Activated gamma-delta T cell treated with Interleukin-2 at 50 U/mL for 16 hours (primary cell): ENCODE measurements around the gene MANF.
"Not testable (repeated sequence)": the region's sequence is repeated elsewhere in the genome, so short reads cannot be mapped to it uniquely, and the experiment has no call there.

Experiments
- DNase-seq: peaks from one replicate; pipeline ENCODE4 v3.0.0-alpha.2; 2020

MANF gene

DNA sequence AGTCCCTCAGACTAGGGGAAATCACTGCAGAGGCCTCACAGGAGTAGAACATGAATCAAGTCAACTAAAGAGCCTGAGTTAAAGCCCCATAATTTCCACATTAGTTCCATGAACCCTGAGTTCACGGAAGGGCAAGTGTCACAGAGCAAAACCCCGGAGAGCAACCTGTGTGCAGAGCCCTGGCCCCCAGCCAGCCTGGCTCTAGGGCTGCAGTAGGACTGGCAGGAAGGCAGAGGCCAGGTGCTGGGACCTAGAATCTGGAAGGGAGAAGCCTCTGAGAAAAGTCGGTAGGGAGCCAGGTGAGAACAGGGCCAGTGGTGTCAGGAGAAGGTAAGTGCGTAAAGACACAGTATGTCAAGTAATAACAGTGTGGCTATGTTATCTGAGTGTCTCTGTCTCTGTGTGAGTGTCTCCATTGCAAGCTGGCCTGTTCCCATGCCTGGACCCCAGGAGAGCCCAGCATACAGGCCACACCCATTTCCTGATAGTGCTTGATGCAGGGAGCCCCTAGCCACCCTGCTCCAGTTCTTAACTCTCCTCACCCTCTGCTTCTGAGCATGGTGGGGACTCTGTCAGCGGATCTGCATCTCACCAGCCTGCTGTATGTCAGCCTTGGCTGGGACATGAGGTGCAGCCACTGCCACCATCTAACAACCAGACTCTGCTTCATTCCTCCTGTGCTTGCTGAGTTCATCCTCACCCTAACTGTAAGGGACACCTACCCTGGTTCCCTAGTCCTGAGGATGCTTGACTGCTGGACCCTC is 11.3 kb upstream of the MANF start:
- DNase-seq = no peak

- DNase-seq = no peak
Measured at GRCh38 chr3:51374456-51374855, 10.6 kb upstream of the MANF start.

GRCh38 chr3:51375136-51375535 is 10.0 kb upstream of the MANF start:
- DNase-seq = no peak

DNA sequence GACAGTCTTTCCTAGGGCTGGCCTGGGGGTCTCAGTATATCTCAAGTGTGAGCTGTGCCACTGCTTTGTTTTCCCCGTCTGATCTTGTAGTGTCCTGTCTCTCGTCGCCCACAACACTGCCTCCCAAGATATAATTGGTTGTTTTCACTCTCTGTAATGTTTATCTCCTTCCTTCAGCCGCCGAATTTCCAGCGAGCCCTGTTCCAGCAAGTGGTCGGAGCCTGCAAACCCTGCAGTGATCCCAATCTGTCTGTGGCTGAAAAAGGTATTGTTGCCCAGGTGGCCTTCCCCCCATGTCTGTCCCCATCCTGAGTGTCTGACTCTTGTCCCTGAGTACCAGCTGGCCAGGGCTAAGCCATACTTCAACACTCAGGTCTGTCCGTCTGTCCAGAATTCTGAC is 9.5 kb upstream of the MANF start:
- no peak for DNase-seq

GRCh38 chr3:51378065-51378464 is 7.0 kb upstream of the MANF start:
- no peak for DNase-seq

DNA sequence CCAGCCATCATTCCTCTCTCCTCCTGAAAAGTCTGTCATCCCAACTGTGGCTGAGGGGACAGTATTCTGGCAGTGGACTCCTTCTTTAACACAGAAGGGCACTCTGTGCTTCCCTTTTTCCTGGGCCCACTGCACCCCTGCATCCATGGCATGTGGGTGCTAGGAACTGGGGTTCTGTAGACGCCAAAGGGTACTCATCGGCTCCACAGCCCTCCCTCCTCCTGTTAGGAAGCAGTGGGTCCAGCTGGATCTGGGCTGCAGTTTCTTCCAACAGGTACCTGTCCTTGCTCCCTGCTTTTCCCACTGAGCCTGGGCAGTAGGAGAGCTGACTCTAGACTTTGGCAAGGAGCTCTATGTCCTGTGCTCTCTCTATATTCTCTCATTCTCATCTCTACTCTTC is 6.4 kb upstream of the MANF start:
- no peak for DNase-seq

DNA sequence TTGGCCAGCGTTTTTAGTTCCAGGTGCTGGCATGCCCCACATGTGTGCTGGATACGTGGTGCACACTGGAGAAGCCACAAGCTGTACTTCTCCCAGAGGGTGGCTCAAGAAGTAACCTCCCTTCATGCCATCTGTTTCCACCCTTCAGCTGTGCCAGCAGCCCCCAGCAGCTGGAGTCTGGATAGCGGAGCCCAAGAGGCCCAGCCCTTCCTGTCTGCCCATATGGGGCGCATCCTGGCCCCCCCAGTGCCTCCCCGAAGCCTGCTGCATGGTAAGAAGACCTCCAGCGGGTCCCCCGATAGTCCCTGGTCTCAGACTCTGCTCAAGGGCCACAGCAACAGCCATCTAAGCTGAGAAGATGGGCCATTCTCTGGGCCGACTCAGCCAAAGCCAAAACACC is 5.8 kb upstream of the MANF start:
- DNase-seq = no peak

DNA sequence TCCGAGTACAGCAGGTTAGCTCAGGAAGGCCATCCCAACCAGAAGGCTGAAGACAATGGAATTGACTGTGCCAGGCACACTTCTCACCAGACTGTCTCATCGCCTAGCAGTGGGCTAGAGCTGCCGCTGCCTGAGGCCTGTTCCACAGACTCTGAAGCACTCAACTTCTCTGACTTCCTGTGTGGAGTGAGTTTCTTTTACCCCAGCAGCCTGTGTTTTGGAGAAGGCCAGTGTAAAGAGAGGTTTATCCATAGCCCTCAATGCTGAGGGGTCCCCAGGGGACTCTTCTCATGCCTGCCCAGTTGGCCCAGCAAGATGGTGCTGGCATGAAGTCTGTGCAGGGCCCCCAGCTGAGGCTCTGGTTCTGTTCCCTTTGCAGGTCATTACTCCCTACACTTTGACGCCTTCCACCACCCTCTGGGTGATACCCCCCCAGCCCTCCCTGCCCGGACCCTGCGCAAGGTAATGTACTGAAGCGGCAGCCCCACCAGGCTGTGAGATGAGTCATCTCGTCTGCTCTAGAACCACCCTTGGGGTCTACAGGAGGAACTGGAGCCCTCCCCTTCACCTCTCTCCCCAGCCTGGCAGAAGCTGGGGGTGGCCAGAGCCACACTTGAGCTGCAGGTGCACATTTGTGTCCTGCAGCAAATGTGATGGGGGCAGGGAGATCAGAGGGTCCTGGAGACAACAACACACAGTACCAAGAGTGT is 5.2 kb upstream of the MANF start:
- DNase-seq = no peak

DNA sequence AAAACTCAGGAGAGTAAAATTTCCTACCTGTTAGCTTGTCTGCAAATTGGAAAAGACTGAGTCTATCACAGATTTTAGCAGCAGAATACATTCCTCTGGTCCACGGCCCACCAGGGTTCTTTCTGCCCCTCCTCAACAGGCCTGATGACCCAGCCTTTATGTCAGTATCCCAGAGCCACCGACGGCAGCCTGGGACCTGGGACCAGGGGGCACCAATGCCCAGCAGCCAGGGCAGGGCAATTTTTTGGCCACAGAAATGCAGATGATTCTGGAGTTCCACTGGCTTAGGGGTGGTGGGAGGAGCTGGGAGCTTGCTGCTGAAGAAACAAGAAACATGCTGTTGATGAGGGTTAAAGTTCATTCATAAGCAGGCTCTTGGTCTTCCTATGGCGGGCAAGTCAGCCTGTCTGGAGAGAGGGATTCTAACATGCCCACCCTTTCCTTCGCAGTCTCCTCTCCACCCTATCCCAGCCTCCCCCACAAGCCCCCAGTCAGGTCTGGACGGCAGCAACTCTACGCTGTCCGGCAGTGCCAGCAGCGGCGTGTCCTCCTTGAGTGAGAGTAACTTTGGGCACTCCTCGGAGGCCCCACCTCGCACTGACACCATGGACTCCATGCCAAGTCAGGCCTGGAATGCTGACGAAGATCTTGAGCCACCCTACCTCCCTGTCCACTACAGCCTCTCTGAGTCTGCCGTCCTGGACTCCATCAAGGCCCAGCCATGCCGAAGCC is 4.3 kb upstream of the MANF start:
- no peak for DNase-seq

GRCh38 chr3:51381333-51381705 is 3.8 kb upstream of the MANF start:
- DNase-seq = no peak

- no peak for DNase-seq
Measured at GRCh38 chr3:51382076-51382745, 2.9 kb upstream of the MANF start.

DNA sequence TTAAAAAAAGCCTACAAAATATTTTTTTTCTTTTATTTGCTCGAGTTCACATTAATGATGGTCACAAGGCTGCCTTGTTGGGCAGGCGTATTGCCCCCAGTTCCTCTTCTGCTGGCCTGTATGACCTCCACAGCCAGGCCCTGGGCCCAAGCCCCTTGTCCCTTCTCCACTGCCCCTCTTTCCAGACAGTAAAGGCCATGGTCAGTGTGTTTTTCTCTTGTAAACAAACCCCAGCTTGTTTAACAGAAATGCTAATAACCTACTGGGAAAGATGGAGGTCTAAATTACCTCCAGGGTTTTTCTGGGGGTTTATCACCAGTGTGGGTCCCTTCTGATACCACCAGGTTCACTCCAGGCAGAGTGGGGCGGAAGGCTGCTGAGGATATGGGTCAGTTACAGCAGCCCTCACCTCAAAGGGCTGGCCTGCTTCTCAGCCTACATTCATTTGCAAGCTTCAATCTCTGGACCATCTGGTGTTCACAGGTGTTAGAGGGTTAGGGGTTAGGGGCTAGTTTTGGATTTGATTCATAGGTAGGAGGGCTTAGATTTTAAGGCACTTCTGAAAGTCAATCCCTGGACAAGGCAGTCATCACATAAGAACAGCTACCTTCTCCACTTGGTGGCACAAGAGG is 2.0 kb upstream of the MANF start:
- DNase-seq = no peak

GRCh38 chr3:51384055-51384725 is 901 bp upstream of the MANF start:
- no peak for DNase-seq

GRCh38 chr3:51385621-51386091 is 565 bp downstream of the MANF start:
- no peak for DNase-seq

DNA sequence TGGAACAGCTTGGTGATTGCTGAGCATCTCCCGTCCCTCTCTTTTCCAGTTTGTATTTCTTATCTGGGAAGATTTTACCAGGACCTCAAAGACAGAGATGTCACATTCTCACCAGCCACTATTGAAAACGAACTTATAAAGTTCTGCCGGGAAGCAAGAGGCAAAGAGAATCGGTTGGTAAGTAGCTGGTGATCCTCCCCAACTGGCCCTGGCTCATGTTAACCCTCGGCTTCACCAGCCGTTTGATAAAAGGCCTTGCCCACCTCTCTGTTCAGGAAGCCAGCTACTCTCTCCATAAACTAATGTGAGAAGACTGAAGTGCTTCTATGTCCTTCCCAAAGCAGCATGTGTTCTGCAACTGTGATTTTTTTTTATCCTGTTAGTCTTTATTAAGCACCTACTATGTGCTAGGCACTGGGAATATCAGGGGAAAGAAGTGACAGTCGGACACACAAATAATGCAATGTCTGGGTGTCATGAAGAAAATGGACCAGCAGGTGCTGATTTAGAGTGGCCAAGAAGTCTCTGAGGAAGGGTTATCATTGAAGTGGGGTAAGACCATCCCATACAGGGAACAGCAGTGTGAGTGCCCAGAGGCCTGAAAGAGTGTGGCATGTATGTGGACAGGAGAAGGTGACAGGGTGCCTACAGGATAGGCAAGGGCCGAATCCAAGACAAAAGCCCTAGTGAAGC is 1.2 kb downstream of the MANF start:
- no peak for DNase-seq

- DNase-seq = no peak
Measured at GRCh38 chr3:51386852-51387229, 1.8 kb downstream of the MANF start.

DNA sequence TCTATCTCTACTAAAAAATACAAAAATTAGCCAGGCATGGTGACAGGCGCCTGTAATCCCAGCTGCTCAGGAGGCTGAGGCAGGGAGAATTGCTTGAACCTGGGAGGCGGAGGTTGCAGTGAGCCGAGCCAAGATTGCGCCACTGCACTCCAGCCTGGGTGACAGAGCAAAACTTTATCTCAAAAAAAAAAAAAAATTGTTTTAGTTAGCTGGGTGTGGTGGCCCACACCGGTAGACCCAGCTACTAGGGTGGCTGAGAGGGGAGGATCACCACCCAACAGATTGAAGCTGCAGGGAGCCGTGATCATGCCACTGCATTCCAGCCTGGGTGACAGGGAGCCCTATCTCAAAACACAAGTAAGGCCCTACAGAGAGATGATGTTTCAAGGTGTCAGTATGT is 2.2 kb downstream of the MANF start:
- DNase-seq = not testable (repeated sequence)

- no peak for DNase-seq
Measured at GRCh38 chr3:51388286-51389029, 3.4 kb downstream of the MANF start.

DNA sequence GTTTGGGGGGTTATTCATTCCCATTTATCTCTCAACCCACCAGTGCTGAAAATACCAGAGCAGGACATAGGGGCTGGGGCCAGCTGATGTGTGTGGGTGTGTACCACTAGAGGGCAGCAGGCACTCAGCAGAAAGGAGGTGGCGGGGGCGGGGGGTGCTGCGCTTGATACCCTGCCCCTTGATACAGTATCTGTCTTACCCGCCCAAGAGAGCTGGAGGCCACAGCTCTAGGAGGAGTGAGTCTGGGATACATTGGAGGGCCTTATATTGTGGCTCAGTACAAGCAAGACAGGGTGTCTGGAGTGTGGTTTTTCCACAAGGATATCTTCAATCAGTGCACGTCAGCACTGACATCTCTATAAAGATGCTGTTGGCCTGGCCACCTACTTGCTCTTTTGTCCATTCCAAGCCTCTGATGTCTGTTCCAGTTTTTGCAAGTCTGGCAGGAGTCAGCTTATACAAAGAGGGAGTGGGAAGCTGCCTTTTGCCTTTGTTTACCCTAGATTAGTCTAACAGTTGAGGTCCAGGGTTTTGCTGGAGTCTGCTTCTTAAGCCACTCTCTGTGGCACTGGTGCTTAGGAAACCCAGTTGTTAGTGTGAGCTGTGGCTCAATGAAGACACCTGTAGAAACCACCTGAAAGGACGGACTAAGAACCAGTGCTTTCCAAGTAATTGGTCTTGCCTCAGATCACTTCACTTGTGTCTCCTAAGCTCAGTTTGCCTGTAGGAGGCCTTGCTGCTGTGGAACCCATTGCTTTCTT is 4.5 kb downstream of the MANF start:
- DNase-seq = peak; percentile 46
